Stomach (tissue), 9 donors: ENCODE results near the gene SMOC2. TPM values are rescaled to one million over a fixed set of nuclear protein-coding genes. Genes with fewer than 3 reads are reported as not detected.

Experiments
- DNase-seq, 2 donors: peaks; one replicate each; pipeline versions ENCODE4 v3.0.0 to v3.0.0-alpha.2; 2013 to 2019
- H3K27ac ChIP-seq, 5 donors: fragments of 200-600 bp in 4 of 5; sonication (generic) in 4 of 5; one replicate each; pipeline ENCODE4 v1.5.1; 2013 to 2019; ENCODE audit warnings: mild to moderate bottlenecking in 1 of 5, moderate library complexity in 1 of 5
- H3K27me3 ChIP-seq, 3 donors: fragments of 200-600 bp; sonication (generic); one replicate each; pipeline ENCODE4 v1.5.1; 2017 to 2019; ENCODE audit warnings: mixed run types in 1 of 3
- H3K36me3 ChIP-seq, 4 donors: fragments of 200-600 bp; sonication (generic); 1 replicate in 3 of 4; 2 replicates in 1 of 4; pipeline ENCODE4 v1.5.1; 2016 to 2019
- H3K4me1 ChIP-seq, 4 donors: fragments of 200-600 bp; sonication (generic); one replicate each; pipeline ENCODE4 v1.5.1; 2016 to 2019
- H3K4me3 ChIP-seq, 4 donors: fragments of 200-600 bp; sonication (generic) in 3 of 4; one replicate each; pipeline ENCODE4 v1.5.1; 2016 to 2019; ENCODE audit warnings: mild to moderate bottlenecking in 1 of 4
- H3K9me3 ChIP-seq, 4 donors: fragments of 200-600 bp; sonication (generic); one replicate each; pipeline ENCODE4 v1.5.1; 2016 to 2019
- EP300 ChIP-seq: sonication (generic); formaldehyde crosslinking; IDR thresholded peaks from one replicate; pipeline ENCODE4 v1.6.1; 2017; ENCODE audit warnings: antibody characterized with exemption
- POLR2A ChIP-seq, 4 donors: fragments of 450-650 bp; IDR thresholded peaks; one replicate each; pipeline ENCODE4 v1.6.1; 2016; ENCODE audit warnings: antibody characterized with exemption in 4 of 4, control low read depth in 2 of 4, mild to moderate bottlenecking in 1 of 4, moderate library complexity in 1 of 4
- POLR2AphosphoS5 ChIP-seq, 3 donors: sonication (generic); formaldehyde crosslinking; IDR thresholded peaks; one replicate each; pipeline ENCODE4 v1.6.1; 2016; ENCODE audit warnings: antibody characterized with exemption in 3 of 3
- WGBS, 5 donors: extraction: QIAGEN DNeasy Blood & Tissue Kit in 3 of 5; methylation state at CpG; one replicate each; pipeline versions ENCODE4 v1.1.5 to v1.1.7; 2013 to 2018; 5-methylcytosine and 5-hydroxymethylcytosine counted together
- intact Hi-C: fragments of 100-400 bp; cut with DNase I; formaldehyde crosslinking; loops from one replicate; pipeline ENCODE4 v1.15.1; 2023; ENCODE audit warnings: low total_unique reads
- polyA plus RNA-seq, 3 donors: library from polyadenylated mRNA; stranded (reverse); fragments of 200-250 nt; gene quantifications; one replicate each; pipeline ENCODE4 v1.2.3, GENCODE V29; 2013
- total RNA-seq, 5 donors: library from RNA; depleted of rRNA; stranded (reverse); fragments of >200 nt; gene quantifications; one replicate each; pipeline versions ENCODE4 v1.1.0 to v1.2.3, GENCODE V29; 2014 to 2016
- TF ChIP-seq, protein P1 (sequence below), 7 experiments: fragments of 450-650 bp in 4 of 7; fragments of 200-600 bp in 3 of 7; sonication (generic) in 3 of 7; IDR thresholded peaks; one replicate each; pipeline ENCODE4 v1.5.1; 2016 to 2019; ENCODE audit warnings: antibody characterized with exemption in 7 of 7, control low read depth in 2 of 7, mild to moderate bottlenecking in 1 of 7
- donor health status: healthy with polysubstance abuse.
- donor health status: Bipolar disorder and iron deficiency.
- donor health status: healthy.

The SMOC2 gene
- total and polyA plus RNA-seq, 8 donors, result 7.9 to 520 (median 76.9) TPM

DNA sequence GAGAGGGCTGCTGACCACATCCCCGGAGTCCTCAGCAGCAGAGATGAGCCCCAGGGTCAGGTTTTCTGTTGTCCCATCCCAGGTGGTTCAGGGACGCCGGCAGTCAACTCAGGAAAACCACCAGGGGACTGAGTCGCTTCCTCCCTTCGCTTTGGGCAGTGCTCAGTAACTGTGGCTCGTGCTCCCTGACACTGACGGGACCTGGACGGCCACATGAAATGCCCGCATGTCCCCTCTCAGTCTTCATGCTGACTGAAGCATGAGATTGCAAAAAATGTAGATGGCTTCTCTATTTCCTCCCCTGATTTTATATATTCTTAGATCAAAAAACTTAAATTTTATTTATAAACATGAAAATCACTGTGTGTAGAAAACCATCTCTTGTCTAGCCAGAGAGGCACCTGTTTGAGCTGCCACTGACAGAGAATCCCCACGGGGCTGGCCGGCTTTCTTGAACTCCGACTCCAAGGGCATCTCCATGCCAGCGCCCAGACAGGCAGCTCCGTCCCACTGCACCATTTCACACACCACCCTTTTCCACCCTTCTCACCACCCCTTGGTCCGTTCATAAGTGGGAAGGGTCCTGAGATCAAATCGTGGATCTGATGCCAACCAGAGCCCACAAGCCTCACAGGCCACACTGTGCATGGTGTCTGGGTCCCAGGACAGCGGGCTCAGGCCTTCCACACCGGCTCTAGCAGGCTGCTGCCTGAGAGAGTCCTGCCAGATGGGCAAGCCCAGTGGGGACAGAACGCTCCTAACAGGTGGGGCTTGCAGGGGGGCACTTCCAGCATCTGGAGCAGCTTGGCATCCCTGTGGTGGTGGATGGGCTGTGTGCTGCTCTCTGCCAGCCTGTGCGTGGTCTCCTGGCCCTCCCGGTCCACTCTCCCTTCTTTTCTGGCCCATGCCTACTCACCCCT lies 98.2 kb downstream of the SMOC2 start:
- H3K27ac ChIP-seq, result peak overlapping the region in 4 of 5 donors; percentile 38 to 84 (median 68)
- intact Hi-C loops, result no loop called here
- no peaks in the 10 kb centered on the region for H3K36me3 ChIP-seq
- DNase-seq, result no peak
- no peaks in the 10 kb centered on the region for H3K9me3 ChIP-seq
- TF ChIP-seq POLR2AphosphoS5 (IDR thresholded peaks at IDR 0.05) (no peak), POLR2A (IDR thresholded peaks at IDR 0.05) (no peak), EP300 (no peak)
- WGBS, 5 donors, result 79 to 84% (median 81%) methylated on average over 21 of the region's 21 CpGs
- no peak overlapping the region for H3K4me3 ChIP-seq
- H3K4me1 ChIP-seq, result peaks cover 0 to 62% (median 20%) of the 10 kb centered on the region in 4 donors
- H3K27me3 ChIP-seq, result no peaks in the 10 kb centered on the region

DNA sequence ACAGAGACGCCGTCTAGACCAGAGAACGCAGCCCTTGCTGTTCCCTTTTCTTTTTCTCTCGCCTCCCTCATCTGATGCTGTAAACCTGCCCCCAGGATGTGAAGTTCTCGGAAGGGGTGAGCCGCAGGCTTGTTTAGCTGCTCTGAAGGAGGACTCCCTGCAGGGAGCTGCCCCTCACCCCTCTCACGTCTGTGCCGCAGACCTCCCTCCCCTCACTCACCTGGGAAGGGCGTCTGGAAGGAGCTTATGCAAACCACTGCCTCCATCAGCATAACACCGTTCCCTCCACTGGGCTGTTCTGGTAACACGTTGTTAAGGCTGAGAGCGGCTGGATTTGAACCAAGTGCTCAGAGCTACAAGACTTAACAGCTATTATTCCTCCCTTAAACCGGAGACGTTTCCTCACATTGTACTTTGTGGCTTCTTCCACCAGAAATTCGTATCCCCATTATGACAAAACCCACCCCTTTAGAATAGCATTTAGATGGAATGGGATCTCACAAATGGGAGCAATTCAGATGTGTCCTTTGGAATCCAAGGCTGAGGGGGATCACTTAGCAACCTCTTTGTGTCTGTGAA lies 99.8 kb downstream of the SMOC2 start:
- intact Hi-C loops, result no loop called here
- DNase-seq, result no peak
- Histone ChIP-seq H3K27ac (peak overlapping the region in 4 of 5 donors; percentile 36 to 84 (median 61)), H3K36me3 (no peaks in the 10 kb centered on the region), H3K9me3 (no peaks in the 10 kb centered on the region), H3K27me3 (no peaks in the 10 kb centered on the region), H3K4me1 (peaks cover 0 to 59% (median 17%) of the 10 kb centered on the region in 4 donors), H3K4me3 (no peak overlapping the region)
- TF ChIP-seq, protein P1, sequence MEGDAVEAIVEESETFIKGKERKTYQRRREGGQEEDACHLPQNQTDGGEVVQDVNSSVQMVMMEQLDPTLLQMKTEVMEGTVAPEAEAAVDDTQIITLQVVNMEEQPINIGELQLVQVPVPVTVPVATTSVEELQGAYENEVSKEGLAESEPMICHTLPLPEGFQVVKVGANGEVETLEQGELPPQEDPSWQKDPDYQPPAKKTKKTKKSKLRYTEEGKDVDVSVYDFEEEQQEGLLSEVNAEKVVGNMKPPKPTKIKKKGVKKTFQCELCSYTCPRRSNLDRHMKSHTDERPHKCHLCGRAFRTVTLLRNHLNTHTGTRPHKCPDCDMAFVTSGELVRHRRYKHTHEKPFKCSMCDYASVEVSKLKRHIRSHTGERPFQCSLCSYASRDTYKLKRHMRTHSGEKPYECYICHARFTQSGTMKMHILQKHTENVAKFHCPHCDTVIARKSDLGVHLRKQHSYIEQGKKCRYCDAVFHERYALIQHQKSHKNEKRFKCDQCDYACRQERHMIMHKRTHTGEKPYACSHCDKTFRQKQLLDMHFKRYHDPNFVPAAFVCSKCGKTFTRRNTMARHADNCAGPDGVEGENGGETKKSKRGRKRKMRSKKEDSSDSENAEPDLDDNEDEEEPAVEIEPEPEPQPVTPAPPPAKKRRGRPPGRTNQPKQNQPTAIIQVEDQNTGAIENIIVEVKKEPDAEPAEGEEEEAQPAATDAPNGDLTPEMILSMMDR (IDR thresholded peaks at IDR 0.05), result no peak
- TF ChIP-seq POLR2A (IDR thresholded peaks at IDR 0.05) (no peak), POLR2AphosphoS5 (IDR thresholded peaks at IDR 0.05) (no peak), EP300 (no peak)
- WGBS, 5 donors, result 59 to 73% (median 59%) methylated on average over 15 of the region's 15 CpGs

DNA sequence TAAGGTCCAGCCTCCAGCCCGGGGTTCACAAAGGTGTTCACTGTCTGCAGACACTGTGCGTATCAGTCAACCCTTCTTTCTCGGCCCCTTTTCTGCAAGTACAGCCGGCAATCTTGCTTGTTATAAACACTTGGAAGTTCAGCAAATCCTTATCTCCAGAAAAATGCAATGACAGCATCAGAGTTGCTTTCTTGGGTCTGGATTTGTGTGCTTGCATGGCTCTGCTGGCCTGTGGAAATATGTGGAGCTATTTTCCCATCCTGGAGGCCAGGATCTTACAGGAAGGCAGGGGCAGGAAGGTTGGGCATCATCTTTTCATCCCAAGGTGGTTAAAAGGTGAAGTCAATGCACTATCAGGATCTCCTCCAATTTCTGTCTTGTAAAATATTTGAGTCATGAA lies 100.3 kb downstream of the SMOC2 start:
- Histone ChIP-seq H3K36me3 (no peaks in the 10 kb centered on the region), H3K4me3 (no peak overlapping the region), H3K4me1 (peaks cover 0 to 54% (median 14%) of the 10 kb centered on the region in 4 donors), H3K9me3 (no peaks in the 10 kb centered on the region), H3K27ac (peak overlapping the region in 4 of 5 donors; percentile 36 to 84 (median 61)), H3K27me3 (no peaks in the 10 kb centered on the region)
- intact Hi-C loops, result no loop called here
- WGBS, 5 donors, result 39 to 69% (median 65%) methylated on average over 4 of the region's 4 CpGs
- DNase-seq, result no peak
- TF ChIP-seq EP300 (no peak), POLR2AphosphoS5 (IDR thresholded peaks at IDR 0.05) (no peak), POLR2A (IDR thresholded peaks at IDR 0.05) (no peak)
- TF ChIP-seq, protein P1 (IDR thresholded peaks at IDR 0.05), result no peak

DNA sequence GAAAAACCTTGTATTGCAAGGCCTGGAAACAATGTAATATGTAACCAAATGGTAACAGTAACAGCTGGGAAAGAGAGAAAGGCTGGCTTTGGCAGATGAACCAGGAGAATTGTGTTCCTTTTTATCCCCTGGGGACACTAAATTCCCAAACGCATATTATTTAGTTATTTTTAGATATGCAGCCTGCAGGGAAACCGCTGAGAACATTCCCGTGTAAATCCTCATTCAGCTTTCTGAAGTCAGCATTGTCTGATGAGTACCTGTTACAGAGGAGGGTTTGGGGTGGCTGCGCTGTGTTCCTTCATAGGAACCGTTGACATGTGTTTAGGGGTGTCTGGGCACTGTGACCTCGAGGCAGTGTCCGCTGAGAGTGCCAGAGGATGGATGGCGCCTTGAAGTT lies 101.3 kb downstream of the SMOC2 start:
- DNase-seq, result no peak
- no peak overlapping the region for H3K4me3 ChIP-seq
- 57 to 70% (median 62%) methylated on average over 8 of the region's 8 CpGs for WGBS, 5 donors
- H3K9me3 ChIP-seq, result no peaks in the 10 kb centered on the region
- TF ChIP-seq POLR2A (IDR thresholded peaks at IDR 0.05) (no peak), EP300 (peak; percentile 58), POLR2AphosphoS5 (IDR thresholded peaks at IDR 0.05) (peak; percentile 23 to 58 (median 57))
- peak overlapping the region in 4 of 5 donors; percentile 36 to 84 (median 61) for H3K27ac ChIP-seq
- intact Hi-C loops, result no loop called here
- peaks cover 0 to 10% (median 0%) of the 10 kb centered on the region in 4 donors for H3K36me3 ChIP-seq
- H3K4me1 ChIP-seq, result peaks cover 0 to 44% (median 11%) of the 10 kb centered on the region in 4 donors
- no peaks in the 10 kb centered on the region for H3K27me3 ChIP-seq

DNA sequence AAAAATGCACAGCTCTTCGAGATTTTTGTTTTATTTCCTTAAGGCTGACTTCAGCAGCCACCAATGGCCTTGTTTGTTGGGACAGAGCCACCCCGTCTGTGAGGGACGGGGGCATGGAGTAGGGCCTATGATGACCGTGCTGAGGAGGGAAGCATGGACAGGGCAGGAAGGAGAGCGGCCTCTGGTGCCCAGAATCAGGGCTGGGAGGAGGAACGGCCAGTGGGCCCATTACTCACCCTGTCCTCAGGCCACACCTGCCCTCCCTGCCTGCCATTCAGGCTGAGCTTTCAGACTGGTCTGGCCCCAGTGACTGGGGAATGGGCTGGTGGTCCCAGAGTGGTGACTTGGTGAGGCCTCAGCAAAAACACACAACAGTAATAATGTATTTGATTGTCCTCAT lies 104.4 kb downstream of the SMOC2 start:
- Histone ChIP-seq H3K9me3 (no peaks in the 10 kb centered on the region), H3K27me3 (no peaks in the 10 kb centered on the region), H3K36me3 (peaks cover 0 to 10% (median 0%) of the 10 kb centered on the region in 4 donors), H3K4me3 (no peak overlapping the region), H3K4me1 (peaks cover 0 to 23% (median 9%) of the 10 kb centered on the region in 4 donors), H3K27ac (peak overlapping the region in 3 of 5 donors; percentile 39 to 67 (median 59))
- no peak for DNase-seq
- TF ChIP-seq, protein P1 (IDR thresholded peaks at IDR 0.05), result no peak
- no peak for TF ChIP-seq POLR2AphosphoS5 (IDR thresholded peaks at IDR 0.05)
- 62 to 79% (median 69%) methylated on average over 6 of the region's 6 CpGs for WGBS, 5 donors
- intact Hi-C loops, result no loop called here
